Measurements from ENCODE around the gene GATAD2A.

Gene GATAD2A

GRCh38 chr19:19528721-19529490 is 123.4 kb downstream of the GATAD2A start, which contains the start of gene YJEFN3:
Gene YJEFN3 (plus strand): TSS chr19:19528911. CDS start chr19:19528933, 22 bp downstream.
- Mint-ChIP-seq H3K4me1 (peaks cover 7 to 29% of the 10 kb centered on the region in 2 donors), H3K27ac (peak within 1 kb of the TSS; percentile 49), H3K4me3 (no peak within 1 kb of the TSS), H3K27me3 (no peaks in the 10 kb centered on the region), H3K9me3 (no peaks in the 10 kb centered on the region), H3K36me3 (peaks cover 22 to 41% of the 10 kb centered on the region in 2 donors)
- ATAC-seq (replicated peaks) = no peak
- no peak for DNase-seq

- Mint-ChIP-seq H3K36me3 (peaks cover 27 to 42% of the 10 kb centered on the region in 2 donors), H3K4me3 (no peak overlapping the region), H3K27ac (no peak overlapping the region), H3K27me3 (no peaks in the 10 kb centered on the region), H3K9me3 (no peaks in the 10 kb centered on the region), H3K4me1 (peaks cover 8 to 24% of the 10 kb centered on the region in 2 donors)
- ATAC-seq (replicated peaks) (no peak), DNase-seq (no peak)
These were observed 124.4 kb downstream of the GATAD2A start for GRCh38 chr19:19529783-19530422.

GRCh38 chr19:19530423-19530804 is 124.9 kb downstream of the GATAD2A start:
- DNase-seq (no peak), ATAC-seq (replicated peaks) (no peak)
- Mint-ChIP-seq H3K27me3 (no peaks in the 10 kb centered on the region), H3K27ac (no peak overlapping the region), H3K4me1 (peaks cover 8 to 18% of the 10 kb centered on the region in 2 donors), H3K9me3 (no peaks in the 10 kb centered on the region), H3K36me3 (peaks cover 27 to 46% of the 10 kb centered on the region in 2 donors), H3K4me3 (no peak overlapping the region)

GRCh38 chr19:19530889-19531288 is 125.4 kb downstream of the GATAD2A start:
- ATAC-seq (replicated peaks) (no peak), DNase-seq (no peak)
- no peak overlapping the region for H3K4me3 Mint-ChIP-seq
- H3K4me1 Mint-ChIP-seq = peaks cover 8 to 17% of the 10 kb centered on the region in 2 donors
- no peaks in the 10 kb centered on the region for H3K9me3 Mint-ChIP-seq
- H3K27me3 Mint-ChIP-seq = no peaks in the 10 kb centered on the region
- no peak overlapping the region for H3K27ac Mint-ChIP-seq
- peaks cover 27 to 46% of the 10 kb centered on the region in 2 donors for H3K36me3 Mint-ChIP-seq

- H3K36me3 Mint-ChIP-seq = peaks cover 35 to 41% of the 10 kb centered on the region in 2 donors
- no peaks in the 10 kb centered on the region for H3K9me3 Mint-ChIP-seq
- peak overlapping the region; percentile 65 for H3K27ac Mint-ChIP-seq
- peak; percentile 73 for DNase-seq
- peak; percentile 89 to 90 for ATAC-seq (replicated peaks)
- peaks cover 4 to 6% of the 10 kb centered on the region in 2 donors for H3K27me3 Mint-ChIP-seq
- H3K4me3 Mint-ChIP-seq = no peak overlapping the region
- H3K4me1 Mint-ChIP-seq = peaks cover 7 to 8% of the 10 kb centered on the region in 2 donors
These were observed 126.7 kb downstream of the GATAD2A start for GRCh38 chr19:19531951-19532805.

- DNase-seq = no peak
- Mint-ChIP-seq H3K4me3 (no peak overlapping the region), H3K36me3 (peaks cover 32 to 35% of the 10 kb centered on the region in 2 donors), H3K27ac (peak overlapping the region; percentile 9), H3K4me1 (peaks cover 7 to 10% of the 10 kb centered on the region in 2 donors), H3K27me3 (peaks cover 9 to 12% of the 10 kb centered on the region in 2 donors), H3K9me3 (no peaks in the 10 kb centered on the region)
- ATAC-seq (replicated peaks) = peak; percentile 2 to 8
These were observed 127.6 kb downstream of the GATAD2A start for GRCh38 chr19:19532806-19533701.

GRCh38 chr19:19533841-19534240 is 128.4 kb downstream of the GATAD2A start:
- Mint-ChIP-seq H3K4me3 (no peak overlapping the region), H3K27me3 (peaks cover 14 to 18% of the 10 kb centered on the region in 2 donors), H3K27ac (no peak overlapping the region), H3K36me3 (peaks cover 28 to 33% of the 10 kb centered on the region in 2 donors), H3K4me1 (peaks cover 14 to 15% of the 10 kb centered on the region in 2 donors), H3K9me3 (no peaks in the 10 kb centered on the region)
- DNase-seq (no peak), ATAC-seq (replicated peaks) (no peak)

GRCh38 chr19:19534556-19535265 is 129.2 kb downstream of the GATAD2A start:
- no peak for ATAC-seq (replicated peaks)
- H3K27me3 Mint-ChIP-seq = peaks cover 20 to 26% of the 10 kb centered on the region in 2 donors
- H3K9me3 Mint-ChIP-seq = no peaks in the 10 kb centered on the region
- H3K27ac Mint-ChIP-seq = no peak overlapping the region
- no peak overlapping the region for H3K4me3 Mint-ChIP-seq
- peaks cover 17 to 22% of the 10 kb centered on the region in 2 donors for H3K4me1 Mint-ChIP-seq
- H3K36me3 Mint-ChIP-seq = peaks cover 24 to 32% of the 10 kb centered on the region in 2 donors
- DNase-seq = no peak

GRCh38 chr19:19535311-19536191 is 130.1 kb downstream of the GATAD2A start:
- Mint-ChIP-seq H3K27ac (no peak overlapping the region), H3K4me3 (no peak overlapping the region), H3K9me3 (no peaks in the 10 kb centered on the region), H3K36me3 (peaks cover 24 to 32% of the 10 kb centered on the region in 2 donors), H3K4me1 (peaks cover 18 to 26% of the 10 kb centered on the region in 2 donors), H3K27me3 (peaks cover 23 to 35% of the 10 kb centered on the region in 2 donors)
- DNase-seq = no peak
- ATAC-seq (replicated peaks) = no peak

- no peaks in the 10 kb centered on the region for H3K9me3 Mint-ChIP-seq
- H3K36me3 Mint-ChIP-seq = peaks cover 19 to 22% of the 10 kb centered on the region in 2 donors
- no peak for ATAC-seq (replicated peaks)
- H3K27me3 Mint-ChIP-seq = peaks cover 38 to 53% of the 10 kb centered on the region in 2 donors
- peaks cover 24 to 30% of the 10 kb centered on the region in 2 donors for H3K4me1 Mint-ChIP-seq
- no peak for DNase-seq
- peak overlapping the region; percentile 33 to 72 for H3K4me3 Mint-ChIP-seq
- peak overlapping the region; percentile 27 for H3K27ac Mint-ChIP-seq
These were observed 131.9 kb downstream of the GATAD2A start for GRCh38 chr19:19537075-19538048.

- peak within 1 kb of the TSS; percentile 81 for H3K27ac Mint-ChIP-seq
- no peak for DNase-seq
- ATAC-seq (replicated peaks) = peak; percentile 26 to 35
- no peaks in the 10 kb centered on the region for H3K9me3 Mint-ChIP-seq
- peaks cover 16 to 22% of the 10 kb centered on the region in 2 donors for H3K36me3 Mint-ChIP-seq
- H3K4me1 Mint-ChIP-seq = peaks cover 24 to 29% of the 10 kb centered on the region in 2 donors
- H3K4me3 Mint-ChIP-seq = peak within 1 kb of the TSS; percentile 46 to 72
- peaks cover 45 to 61% of the 10 kb centered on the region in 2 donors for H3K27me3 Mint-ChIP-seq
These were observed 132.7 kb downstream of the GATAD2A start, which contains the start of gene CILP2 for GRCh38 chr19:19538061-19538784. Gene CILP2 (plus strand): TSS chr19:19538265. CDS start chr19:19538350, 85 bp downstream.

Data from stimulated activated naive B cell treated with anti-CD40 and anti-IgM and Interleukin-4, amounts not matched to agents 10 μg/mL and 1 μg/mL and 100 μg/mL, for 72 hours (primary cell).